GM21367 (cell line): ENCODE results near the gene EFCAB14.
"Not testable (repeated sequence)": the region's sequence is repeated elsewhere in the genome, so short reads cannot be mapped to it uniquely, and the experiment has no call there.

Experiments
- ATAC-seq: cut with Tn5 transposase; IDR thresholded peaks from one replicate; pipeline ENCODE4 v1.9.1; 2021; ENCODE audit not compliant: unreplicated experiment

Gene EFCAB14

DNA sequence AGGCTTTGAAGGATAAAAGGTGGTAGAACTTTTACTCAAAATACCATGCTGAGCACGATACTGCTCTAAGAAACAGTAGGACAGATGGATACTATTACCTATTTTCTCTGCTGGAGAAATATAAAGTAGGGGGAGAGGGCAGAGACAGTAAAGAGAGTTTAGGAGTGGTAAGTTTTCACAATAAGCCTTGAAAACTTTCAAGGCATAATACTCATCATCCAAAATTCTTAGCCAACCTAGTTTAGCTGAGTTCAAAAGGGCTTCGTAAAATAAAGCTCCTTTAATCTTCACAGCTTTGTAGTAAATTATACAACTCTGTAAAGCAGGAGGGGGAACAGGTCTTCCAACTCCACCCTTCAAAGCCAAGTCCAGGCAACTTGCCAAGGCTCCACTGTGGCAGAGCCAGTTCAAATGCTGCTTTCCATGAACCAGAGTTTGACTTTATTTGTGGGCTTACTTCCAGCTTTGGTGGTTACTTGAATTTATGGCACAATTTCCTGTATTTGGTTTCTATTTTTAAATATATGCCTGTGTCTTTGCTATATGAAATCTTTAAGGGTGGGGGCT lies 31.7 kb downstream of the EFCAB14 start:
- no peak for ATAC-seq

DNA sequence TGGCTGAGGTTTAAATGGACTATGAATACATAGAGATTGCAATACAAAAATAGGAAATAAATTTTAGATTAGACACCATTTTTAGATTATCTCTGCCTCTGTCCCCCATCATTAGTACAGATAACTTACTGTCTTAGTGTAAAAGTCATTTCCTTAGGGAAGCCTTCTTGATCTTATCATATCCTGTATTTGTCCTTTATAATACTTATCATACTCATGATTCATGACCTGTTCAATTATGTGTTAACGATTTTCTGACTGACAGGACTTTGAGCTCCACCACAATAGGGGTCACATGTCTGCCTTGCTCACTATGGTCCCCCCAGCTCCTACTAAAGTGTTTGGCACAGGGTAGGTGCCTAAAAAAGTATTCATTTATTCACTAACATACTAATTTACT lies 32.7 kb downstream of the EFCAB14 start:
- no peak for ATAC-seq

DNA sequence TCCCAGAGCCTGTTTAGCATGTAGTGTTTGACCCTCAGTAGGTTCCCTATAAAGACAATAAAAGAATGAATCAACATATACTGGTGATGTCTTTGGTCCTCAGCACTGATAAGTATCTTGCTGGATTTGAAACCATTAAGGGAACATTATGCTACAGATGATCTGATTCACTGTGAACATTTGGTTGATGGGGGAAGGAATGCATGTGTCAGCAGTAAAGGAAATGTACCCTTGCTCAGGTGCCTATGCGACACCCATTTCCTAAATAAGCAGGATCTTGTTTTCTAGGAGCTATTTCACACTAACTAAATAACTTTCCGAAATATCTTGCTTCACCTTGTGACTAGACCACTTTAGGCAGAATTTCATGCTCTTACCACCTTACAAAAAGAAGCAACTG lies 34.2 kb downstream of the EFCAB14 start:
- no peak for ATAC-seq

DNA sequence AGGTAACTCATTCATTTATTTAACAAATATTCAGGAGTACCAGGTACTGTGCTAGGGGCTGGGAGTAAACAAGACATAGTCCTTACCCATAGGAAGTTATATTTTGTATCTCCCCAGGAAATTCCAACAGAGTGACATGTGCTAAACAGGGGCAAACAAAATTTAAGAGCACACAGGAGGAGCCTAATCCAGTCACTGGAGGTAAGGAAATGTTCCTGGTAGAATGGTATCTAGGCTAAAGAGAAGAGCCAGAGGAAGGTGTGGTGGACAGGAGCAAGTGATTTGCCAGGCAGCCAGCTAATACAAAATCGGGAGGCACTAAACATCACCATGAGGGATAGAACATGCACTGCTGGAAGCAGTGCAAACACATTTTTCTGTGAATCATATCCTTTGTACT lies 36.9 kb downstream of the EFCAB14 start:
- ATAC-seq = no peak

DNA sequence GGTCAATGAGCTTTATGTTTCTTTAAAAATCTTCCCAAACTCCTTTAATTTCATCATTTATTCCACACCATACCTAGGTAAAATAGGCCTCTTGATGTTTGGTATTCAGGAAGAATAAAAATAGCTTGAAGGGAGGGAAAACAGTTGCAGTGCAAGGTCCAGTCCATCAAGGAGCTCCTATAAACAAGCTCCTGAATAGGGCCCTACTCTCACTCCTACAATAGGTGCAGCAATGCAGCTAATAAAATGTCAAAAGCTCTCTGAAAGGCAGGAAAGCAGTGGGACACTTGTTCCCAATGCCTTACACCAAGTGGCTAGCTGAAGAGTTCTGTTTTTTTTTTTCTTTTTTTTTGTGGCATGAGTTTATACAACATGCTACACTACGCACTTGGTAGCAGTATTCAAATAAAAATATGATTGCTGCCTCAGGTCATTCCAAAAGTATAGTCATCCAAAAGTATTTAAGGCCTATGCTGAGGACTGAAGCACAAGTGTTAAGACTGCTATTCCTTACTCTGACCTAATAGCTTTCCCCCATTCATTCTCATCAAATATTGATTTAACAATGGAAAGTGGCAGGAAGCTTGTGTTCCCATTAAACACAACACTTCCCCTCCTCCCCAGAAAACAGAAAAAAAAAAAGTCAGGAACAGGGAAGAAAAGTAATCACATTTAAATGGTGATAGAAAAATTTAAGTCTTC lies 37.4 kb downstream of the EFCAB14 start:
- no peak for ATAC-seq

DNA sequence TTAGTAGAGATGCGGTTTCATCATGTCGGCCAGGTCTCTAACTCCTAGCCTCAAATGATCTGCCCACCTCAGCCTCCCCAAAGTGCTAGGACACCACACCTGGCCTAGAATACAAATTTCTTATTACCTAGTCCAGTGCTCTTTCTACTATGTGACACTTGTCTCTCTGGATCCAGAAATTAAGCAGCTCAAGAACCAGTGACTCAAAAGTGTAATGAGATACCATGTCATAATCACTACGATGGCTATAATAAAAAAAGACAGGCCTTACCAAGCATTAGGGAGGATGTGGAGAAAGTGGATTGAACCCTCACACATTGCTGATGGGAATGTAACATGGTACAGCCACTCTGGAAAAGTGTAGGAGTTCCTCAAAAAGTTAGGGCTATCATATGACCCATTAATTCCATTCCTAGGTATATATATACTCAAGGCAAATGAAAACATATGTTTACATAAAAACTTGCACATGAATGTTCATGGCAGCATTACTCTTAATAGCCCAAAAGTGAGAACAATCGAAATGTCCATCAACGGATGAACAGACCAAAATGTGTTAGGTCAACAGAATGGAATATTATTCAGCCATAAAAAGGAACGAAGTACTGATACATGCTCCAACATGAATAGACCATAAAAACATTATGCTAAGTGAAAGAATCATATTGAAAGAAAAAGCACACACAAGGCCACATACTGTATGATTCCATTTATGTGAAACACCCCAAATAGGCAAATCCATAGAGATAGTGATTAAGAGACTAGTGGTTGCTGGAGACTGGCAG lies 38.9 kb downstream of the EFCAB14 start:
- no peak for ATAC-seq

DNA sequence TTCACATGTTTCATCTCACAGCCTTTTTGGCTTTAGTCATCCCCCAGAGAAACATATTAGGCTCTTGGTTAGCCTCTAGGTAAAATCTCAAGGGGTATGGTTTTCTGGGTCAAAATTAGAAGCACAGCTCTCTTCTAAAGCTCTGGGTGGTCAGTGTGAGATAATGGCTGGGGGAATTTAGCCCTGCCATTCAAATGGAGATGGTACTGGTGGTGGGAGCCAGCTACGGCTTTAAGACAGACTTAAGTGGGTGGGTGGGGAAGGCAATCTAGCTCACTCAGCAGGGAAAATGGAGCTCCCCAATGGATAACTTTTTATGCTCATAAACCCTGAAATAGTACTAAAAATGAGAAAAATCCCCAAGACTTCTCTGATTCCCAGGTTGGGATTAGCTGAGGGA lies 41.6 kb downstream of the EFCAB14 start:
- no peak for ATAC-seq

DNA sequence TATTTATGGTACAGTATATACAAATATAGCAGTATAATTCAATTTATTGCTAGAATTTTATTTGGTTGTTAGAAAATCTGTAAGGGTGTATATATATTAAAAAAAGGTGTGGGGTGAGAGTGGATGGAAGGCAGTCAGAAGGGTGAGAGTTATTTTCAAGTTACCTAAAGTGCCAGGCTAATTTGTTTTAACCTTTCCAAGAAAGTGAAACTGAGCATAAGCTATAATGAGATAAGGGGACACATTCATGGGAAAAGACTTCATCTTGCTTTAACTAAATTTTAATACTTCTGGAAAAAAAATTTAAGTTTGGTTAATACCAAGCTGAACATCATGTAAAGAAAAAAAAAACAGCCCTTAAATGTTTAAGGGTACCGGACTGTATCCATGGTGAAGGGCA lies 42.4 kb downstream of the EFCAB14 start:
- no peak for ATAC-seq

DNA sequence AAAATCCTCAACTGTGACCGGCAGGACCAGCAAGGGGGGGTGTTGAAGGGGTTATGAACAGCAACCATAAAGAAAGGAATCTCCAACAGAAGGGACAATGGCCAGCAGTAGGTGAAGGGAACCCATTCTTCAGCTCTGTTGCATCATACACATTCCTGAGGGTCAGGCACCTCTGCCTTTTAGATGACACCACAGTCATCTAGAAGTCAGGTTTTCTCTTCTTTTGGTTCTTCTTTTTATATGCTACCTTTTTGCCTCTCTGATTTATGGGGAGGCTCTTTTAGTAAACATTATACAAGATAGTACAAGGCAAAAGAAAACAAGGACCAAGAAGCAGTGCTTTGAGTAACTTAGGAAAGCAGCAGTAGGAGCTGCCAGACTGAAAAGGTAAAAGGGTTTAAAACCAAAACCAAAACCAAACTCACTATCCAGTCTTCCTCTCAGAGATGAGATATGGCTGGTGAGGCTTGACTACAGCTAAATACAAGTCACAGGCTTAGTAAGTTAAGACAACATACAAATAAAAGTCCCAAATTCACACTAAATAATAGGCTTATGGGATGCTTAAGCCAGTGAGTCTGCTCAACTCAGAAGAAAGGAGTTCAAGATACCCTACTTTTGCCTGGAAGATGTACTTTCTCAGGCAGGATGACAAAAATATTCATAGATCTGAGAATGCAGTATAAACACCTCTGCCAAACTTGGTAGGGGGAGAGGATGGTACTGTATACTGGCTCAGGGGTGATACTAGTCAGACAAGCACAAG lies 43.2 kb downstream of the EFCAB14 start:
- peak; percentile 70 for ATAC-seq

DNA sequence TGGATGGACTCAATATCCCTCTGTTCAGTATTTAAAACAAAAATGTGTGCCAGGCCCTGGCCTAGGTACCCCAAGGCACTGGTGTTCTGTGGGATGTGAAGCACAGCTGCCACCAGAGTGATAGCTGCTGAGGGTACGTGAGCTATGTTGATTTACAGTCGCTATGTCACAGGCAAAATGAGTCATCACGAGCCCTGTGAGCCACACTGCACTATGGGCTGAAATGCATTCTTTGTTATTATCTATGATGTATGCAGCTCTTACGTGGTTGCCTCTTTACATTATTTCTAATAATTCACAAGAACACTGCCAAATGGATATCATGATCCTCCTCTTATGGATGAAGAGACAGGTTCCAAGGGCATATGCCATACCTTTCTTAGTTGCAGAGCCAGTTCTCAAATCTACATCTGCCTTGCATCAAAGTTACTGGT lies 45.1 kb downstream of the EFCAB14 start:
- no peak for ATAC-seq

DNA sequence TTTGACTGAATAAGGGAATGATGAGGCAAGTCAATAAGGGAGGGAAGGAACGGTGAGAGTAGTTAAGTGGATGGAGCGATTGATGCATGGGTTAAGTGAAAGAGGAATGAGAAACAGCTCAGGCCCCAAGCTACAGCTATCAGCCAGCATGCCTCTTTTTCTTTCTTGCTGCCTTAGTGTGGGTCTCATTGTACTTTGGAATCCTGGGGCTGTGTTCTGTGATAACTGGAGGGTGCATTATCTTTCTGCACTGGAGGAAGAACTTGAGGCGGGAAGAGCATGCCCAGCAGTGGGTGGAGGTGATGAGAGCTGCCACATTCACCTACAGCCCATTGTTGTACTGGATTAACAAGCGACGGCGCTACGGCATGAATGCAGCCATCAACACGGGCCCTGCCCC lies 46.2 kb downstream of the EFCAB14 start:
- ATAC-seq = no peak

DNA sequence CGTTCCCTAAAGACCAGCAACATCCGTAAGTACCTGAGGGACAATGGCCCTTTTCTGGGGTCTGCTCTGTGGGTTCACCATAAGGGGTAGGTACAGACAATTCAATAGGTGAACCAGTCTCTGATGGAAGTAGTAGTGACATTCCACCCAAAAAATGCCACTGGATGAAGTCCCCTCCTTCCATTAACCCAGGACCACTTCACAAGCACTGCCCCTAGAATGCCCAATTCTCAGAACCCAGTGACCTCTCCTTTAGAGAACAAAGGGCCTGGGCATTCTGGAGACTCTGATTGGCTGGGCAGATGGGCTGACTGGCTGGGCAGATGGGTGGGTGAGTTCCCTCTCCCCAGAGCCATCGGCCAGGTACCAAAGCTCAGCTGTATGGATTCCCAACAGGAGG lies 47.4 kb downstream of the EFCAB14 start, which contains the start of gene TEX38:
Gene TEX38 (plus strand): TSS at position 301 of the 400 bp plus-strand sequence. CDS start 81 bp downstream, at position 382.
- ATAC-seq = no peak

DNA sequence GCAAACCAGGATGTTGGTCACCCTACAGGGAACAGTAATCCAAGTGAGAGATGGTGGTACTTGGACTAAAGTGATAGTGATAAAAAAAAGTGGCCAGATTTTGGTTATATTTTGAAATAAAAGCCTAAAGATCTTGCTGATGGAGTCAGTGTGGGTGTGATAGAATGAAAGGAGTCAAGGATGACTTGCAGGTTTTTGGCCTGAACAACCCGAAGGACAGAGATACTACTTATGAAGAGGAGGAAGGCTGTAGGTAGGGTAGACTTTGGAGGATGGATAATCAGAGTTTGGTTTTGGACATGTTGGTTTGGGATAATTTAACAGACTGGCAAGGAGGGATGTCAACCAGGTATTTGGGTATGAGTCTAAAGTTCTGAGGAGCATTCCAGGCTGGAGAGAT lies 48.8 kb downstream of the EFCAB14 start:
- ATAC-seq = no peak

DNA sequence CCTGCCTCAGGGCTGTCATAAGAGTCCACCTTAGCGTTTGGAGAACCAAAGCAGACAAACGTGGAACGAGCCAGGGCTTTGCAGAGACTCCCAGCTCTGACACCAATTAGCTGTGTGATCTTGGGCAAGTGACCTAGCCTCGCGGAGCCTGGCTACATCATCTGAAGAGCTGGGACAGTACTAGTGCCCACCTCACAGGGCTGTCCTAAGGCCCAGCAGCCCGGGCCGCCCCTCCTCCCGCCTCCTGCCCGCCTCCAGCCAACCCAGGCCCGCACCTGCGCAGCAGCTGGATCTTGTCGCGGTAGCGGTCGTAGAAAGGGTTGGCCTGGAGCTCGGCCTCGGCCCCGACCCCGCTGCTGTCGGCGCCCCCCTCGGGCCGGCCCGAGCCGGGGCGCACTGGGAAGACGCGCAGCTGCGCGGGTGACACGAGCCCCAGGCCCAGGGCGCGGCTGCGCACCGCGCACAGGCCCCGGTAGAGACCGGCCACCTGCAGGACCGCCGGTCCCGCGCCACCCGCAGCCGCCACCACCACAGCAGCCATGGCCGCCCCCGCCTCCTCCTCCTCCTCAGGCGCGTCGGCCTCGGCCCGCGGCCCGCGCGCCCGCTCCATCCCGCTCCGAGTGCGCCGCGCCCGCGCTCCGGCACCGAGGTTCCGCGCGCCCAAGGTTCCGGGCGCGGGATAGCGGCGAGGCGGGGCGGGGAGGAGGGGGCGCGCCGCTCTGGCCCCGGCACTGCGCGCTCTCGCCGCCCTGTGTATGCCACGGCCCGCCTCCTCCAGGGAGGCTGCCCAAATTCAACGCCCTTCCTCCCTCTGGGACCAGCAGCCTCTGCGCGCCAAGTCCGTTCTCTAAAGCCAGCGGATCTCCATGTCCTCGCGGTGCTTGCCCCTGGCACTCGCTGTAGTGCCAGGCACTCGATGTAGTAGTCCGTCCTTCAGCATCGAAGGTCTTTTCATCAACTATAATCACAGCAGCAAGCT lies 50.8 kb downstream of the EFCAB14 start, which contains the start of gene ATPAF1:
Gene ATPAF1 (minus strand): TSS at position 583 of the 979 bp plus-strand sequence. CDS start 42 bp downstream, at position 541.
- ATAC-seq = peak; percentile 75

DNA sequence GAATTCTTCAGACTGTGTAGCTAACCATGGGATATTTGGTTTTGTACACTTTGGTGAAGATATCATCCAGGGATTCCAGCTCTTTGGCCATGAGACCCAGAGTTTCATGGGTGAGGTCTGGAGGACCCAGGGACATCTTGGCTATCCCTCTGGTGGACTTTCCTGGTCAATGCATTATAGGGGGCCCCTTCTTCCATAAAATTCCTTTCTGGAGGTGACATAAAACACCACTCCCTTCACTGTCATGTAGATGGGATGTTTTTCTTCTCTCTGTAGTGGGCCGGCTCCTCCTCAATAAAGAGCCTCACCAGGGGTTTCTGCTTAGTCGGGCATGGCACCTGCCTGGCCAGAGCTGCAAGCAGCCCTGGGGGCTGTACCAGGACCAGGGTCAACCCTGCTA lies 52.9 kb downstream of the EFCAB14 start:
- no peak for ATAC-seq

DNA sequence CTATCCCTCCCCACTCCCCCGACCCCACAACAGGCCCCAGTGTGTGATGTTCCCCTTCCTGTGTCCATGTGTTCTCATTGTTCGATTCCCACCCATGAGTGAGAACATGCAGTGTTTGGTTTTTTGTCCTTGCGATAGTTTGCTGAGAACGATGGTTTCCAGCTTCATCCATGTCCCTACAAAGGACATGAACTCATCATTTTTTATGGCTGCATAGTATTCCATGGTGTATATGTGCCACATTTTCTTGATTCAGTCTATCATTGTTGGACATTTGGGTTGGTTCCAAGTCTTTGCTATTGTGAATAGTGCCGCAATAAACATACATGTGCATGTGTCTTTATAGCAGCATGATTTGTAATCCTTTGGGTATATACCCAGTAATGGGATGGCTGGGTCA lies 56.0 kb downstream of the EFCAB14 start:
- not testable (repeated sequence) for ATAC-seq

DNA sequence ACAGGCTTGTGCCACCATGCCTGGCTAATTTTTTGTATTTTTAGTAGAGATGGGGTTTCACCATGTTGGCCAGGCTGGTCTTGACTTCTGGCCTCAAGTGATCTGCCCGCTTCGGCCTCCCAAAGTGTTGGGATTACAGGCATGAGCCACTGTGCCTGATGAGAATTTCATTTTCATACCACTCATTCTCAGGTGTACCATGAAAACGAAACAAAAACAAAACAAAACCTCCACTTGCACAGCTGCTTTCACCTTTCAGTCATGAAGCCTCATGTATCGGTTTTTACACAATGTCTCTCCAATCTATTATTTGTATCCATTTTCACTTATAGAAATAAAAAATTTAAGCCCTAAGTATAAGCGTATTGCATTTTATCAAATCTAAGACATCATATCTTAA lies 58.8 kb downstream of the EFCAB14 start:
- ATAC-seq = peak; percentile 83

DNA sequence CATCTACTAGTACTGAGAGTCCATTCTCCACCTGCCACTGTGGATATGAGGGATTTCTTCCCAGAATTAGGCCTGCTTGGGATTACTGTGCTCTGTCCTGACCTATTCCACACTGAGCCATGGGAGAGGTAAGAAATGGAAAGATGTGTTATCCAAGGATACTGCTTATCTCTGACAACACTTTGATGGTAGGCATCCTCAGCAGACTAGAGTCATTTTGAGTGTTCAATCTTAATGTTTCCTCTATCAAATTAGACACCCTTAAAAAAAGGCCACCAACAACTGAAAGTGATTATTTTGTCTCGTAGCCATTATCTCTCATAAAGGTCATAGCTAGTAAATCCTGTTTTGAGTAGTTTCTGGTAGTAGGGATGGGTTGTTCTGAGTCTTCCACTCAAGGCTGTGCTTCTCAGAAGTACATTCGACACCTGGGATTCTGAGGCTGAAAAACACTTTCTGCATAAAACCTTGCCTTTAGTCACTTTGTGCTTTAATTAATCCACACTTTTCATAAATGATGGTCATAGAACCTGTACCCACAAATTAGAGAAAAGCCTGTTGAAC lies 59.5 kb downstream of the EFCAB14 start:
- ATAC-seq = no peak

DNA sequence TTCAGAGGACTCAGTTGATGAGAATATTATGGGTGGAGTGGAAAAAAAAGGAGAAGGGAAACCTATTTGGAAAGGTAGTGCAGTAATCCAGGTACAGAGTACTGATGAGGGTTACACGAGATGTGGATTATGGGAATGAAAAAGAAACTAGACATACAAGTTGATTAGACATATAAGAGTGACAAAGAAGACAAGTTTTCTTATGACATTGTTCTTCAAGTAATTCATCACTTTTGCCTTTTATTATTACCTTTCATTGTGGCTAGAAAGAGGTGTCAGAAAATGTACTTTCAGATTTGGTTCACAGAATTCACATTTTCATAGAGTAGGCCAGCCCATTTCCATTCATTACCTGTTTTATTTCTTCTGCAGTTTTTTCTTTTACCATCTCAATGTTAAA lies 61.1 kb downstream of the EFCAB14 start:
- ATAC-seq = no peak

DNA sequence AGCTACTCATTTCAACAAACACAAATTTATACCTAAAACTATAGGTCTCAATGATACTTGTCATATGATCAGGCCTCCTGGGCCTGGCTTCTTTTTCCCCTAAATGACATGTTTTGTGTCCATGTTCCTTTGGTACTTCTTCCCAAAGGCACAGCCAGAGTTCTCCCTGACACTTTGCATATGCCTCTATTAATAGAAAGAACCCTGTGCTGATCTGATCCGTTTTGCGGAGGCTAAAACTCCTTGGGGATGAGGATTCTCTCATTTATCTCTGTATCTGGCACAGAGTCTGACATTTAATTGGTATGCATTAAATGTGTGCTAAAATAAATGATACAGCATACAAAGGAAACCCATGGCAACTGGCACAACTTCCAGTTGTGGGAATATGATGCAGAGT lies 62.3 kb downstream of the EFCAB14 start:
- no peak for ATAC-seq
